GM12873 (cell line): ENCODE measurements around the gene ADAT3.

ENCODE experiments used
- TF ChIP-seq, protein P1 (sequence below): IDR thresholded peaks from 2 replicates; pipeline ENCODE4 v1.5.1; 2012; ENCODE audit warnings: low read depth, mild to moderate bottlenecking, moderate library complexity, low read length, control low read depth; ENCODE audit not compliant: insufficient read depth; ENCODE audit errors: missing control alignments

The ADAT3 gene

DNA sequence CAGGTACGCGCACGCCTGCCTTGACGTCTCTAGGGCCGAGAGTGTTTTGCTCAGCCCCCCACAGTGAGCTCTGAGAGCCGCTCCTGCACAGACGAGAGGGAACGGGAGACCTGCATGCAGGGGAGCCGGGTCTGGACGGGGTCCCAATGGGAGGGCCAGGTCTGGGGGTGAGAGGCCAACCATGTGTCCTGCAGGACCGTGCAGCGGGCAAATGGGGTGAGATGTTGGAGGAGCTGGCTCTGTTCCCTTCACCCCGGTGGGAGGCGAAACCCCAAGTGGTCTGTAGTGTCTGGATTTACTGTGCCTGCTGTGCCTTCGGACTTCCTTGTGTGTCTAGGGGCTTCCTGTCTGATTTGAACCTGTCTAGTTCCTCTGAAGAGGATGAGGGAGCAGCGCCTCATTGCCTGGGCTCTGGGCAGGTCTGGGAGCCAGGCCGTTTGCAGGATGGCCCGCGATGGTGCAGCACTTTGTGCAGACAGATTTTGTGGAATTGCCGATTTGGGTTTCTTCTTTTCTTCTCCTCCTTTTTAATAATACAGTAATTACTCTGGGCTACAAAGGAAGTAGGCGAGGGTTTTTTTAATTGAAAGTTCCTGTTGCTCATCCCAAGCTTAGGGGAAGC is 37.8 kb downstream of the ADAT3 start:
- TF ChIP-seq, protein P1, sequence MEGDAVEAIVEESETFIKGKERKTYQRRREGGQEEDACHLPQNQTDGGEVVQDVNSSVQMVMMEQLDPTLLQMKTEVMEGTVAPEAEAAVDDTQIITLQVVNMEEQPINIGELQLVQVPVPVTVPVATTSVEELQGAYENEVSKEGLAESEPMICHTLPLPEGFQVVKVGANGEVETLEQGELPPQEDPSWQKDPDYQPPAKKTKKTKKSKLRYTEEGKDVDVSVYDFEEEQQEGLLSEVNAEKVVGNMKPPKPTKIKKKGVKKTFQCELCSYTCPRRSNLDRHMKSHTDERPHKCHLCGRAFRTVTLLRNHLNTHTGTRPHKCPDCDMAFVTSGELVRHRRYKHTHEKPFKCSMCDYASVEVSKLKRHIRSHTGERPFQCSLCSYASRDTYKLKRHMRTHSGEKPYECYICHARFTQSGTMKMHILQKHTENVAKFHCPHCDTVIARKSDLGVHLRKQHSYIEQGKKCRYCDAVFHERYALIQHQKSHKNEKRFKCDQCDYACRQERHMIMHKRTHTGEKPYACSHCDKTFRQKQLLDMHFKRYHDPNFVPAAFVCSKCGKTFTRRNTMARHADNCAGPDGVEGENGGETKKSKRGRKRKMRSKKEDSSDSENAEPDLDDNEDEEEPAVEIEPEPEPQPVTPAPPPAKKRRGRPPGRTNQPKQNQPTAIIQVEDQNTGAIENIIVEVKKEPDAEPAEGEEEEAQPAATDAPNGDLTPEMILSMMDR: no peak

DNA sequence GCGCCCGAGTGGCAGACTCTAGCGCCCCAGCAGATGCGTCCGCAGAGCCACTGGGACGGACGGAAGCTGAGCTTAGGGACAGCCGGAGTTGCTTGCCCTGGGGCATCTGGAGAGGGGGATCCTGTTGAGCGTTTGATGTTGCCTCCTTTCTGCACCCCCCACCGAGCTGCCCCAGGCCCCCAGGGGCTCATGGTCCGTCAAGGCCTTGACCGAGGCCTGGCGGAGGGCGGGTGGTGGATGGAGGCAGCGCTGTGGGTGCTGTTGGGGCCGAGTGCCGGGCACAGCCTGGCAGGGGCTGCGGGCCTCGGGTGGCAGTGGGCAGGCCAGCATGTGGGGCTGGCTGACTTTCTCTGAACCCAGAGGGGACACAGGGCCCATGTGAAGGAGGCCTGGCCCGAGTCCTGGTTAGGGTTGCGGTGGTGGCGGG is 38.5 kb downstream of the ADAT3 start:
- TF ChIP-seq, protein P1: no peak

DNA sequence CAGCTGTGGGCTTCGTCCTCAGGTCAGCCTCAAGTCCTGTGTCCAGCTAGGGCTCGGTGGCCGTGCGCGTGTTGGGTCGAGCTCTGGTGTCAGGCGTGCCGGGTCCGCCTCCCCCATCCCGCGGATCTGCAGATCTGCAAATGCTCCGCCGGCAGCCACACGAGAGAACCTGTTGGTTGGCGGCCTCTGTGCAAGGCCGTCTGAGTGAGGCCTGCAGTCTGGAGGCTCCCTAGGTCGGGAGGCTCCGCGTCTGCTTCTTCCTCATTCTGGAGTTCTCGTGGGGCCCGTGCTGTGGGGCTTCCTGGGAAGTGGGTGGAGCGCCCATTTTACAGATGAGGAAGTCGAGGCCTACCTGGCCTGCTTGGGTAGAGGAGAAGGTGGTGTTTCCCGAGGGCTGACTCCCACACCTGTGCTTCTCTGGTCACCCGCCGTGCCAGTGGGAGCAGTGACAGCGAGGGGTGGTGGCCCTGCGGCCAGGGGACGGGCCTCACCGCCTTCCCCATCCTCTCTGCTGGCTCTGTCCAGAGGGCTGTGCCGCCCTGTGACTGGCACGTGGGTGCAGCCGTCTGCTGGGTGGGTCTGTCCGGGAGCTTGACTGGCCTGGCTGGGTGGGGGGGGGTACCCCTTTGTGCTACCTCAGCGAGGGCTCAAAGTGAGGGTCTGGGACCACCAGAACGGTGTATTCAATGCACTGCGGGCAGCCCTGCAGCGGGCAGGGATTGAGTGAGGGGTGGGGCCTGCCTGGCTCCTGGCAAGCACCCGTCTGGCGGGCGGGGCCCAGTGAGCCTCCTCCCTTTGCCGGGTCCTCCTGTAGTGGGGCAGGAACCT is 39.1 kb downstream of the ADAT3 start:
- TF ChIP-seq, protein P1: no peak

DNA sequence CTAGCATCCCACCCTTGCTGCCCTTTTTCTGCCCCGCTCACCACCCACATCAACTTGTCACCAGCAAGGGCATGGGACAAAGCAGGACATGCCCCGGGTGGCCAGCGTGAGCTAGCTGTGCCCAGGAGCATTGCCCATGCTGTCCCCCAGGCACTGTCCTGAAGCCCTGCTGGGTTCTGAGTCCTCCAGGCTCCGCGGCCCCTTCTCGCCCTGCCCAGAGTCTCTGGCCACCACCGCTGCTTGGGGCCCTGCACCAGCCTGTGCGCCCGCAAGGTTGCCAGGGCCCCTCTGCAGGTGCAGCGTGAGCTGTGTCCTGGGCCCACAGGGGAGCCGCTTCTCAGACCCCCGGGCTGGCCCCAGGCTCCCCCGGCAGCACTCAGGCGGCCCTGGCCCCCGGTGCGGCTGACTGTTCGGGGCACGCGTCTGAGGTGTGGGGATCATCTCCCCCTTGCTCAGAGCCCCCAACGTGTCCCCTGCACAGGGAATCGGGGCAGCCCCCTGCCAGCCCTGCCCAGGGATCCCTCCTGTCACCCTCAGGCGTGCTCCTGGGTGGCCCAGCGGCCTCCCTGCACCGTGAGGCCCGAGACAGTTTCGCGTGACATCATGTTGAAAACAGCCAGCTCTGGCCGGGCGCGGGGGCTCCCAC is 39.8 kb downstream of the ADAT3 start:
- TF ChIP-seq, protein P1: no peak

- TF ChIP-seq, protein P1: peak; percentile 55
Observed at GRCh38 chr19:1945899-1946298, 40.7 kb downstream of the ADAT3 start.

GRCh38 chr19:1947651-1948209 is 42.5 kb downstream of the ADAT3 start:
- TF ChIP-seq, protein P1: no peak
